Measurements from ENCODE around the gene PDS5B.

- no peak for TF ChIP-seq CTCF (IDR thresholded peaks at IDR 0.05; ENCODE audit: poor library complexity)
- TF ChIP-seq EZH2 (IDR thresholded peaks at IDR 0.05; ENCODE audit: borderline replicate concordance) = no peak
- TF ChIP-seq EZH2phosphoT487 (IDR thresholded peaks at IDR 0.05; ENCODE audit: low read depth, severe bottlenecking, unreplicated experiment) = no peak
Measured at GRCh38 chr13:32726374-32727037, 140.3 kb downstream of the PDS5B start.
